Measurements from ENCODE around the gene HERC6. TPM values are rescaled to one million over a fixed set of nuclear protein-coding genes. Genes with fewer than 3 reads are reported as not detected.

HERC6 gene
- 4.5 and 4.9 TPM in 2 replicates for total RNA-seq

GRCh38 chr4:88378691-88379559, at the start of gene HERC6:
Gene HERC6, plus strand, starts transcription at chr4:88378852. Its CDS starts 70 bp downstream, at chr4:88378922.

GRCh38 chr4:88456670-88457306, 78.1 kb downstream of the HERC6 start, which contains the start of gene HERC5:
Gene HERC5, plus strand, starts transcription at chr4:88457119. Its CDS starts 151 bp downstream, at chr4:88457270.

Other genes with a start within 250 kb of the HERC6 start
- gene ABCG2, start 220.2 kb upstream of the HERC6 start, total RNA-seq = 2.8 and 3.0 TPM in 2 replicates
- 9.9 and 14.2 TPM in 2 replicates for gene PPM1K, start 94.3 kb upstream of the HERC6 start, total RNA-seq
- 1.6 and 2.4 TPM in 2 replicates for gene HERC5, start 78.3 kb downstream of the HERC6 start, total RNA-seq
- gene PYURF, start 144.9 kb downstream of the HERC6 start, total RNA-seq = 59.6 and 83.4 TPM in 2 replicates
- gene HERC3, start 213.6 kb downstream of the HERC6 start, total RNA-seq = 15.3 and 20.8 TPM in 2 replicates